Stimulated activated CD8-positive, alpha-beta memory T cell treated with anti-CD3 and anti-CD28 coated beads, Interleukin-7, amount 100 ng/mL, for 1 hour (primary cell): ENCODE measurements around the gene MBOAT1.
"Not testable (repeated sequence)": the region's sequence is repeated elsewhere in the genome, so short reads cannot be mapped to it uniquely, and the experiment has no call there.

Source experiments
- DNase-seq, 2 donors: peaks; one replicate each; pipeline ENCODE4 v3.0.0-alpha.2; 2020; ENCODE audit warnings: low read depth in 2 of 2

The MBOAT1 gene

DNA sequence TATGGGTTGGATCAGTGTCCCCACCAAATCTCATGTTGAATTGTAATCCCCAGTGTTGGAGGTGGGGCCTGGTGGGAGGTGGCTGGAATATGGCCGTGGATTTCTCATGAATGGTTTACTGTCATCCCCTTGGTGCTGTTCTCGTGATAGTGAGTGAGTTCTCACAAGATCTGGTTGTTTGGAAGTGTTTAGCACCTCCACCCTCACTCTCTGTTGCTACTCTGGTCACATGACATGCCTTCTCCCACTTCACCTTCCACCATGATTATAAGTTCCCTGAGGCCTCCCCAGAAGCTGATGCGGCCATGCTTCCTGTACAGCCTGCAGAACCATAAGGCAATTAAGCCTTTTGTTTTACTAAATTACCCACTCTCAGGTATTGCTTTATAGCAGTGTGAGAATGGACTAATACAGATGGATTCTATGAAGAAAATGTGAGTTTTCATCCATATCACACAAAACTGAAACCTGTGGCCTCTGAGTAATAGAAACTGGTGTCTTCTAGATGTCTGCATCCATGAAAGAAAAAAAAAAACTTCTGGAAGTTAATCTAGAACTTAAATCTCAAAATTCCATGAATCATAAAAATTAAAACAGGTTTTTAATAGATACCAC lies 39.3 kb downstream of the MBOAT1 start:
- DNase-seq, result no peak

DNA sequence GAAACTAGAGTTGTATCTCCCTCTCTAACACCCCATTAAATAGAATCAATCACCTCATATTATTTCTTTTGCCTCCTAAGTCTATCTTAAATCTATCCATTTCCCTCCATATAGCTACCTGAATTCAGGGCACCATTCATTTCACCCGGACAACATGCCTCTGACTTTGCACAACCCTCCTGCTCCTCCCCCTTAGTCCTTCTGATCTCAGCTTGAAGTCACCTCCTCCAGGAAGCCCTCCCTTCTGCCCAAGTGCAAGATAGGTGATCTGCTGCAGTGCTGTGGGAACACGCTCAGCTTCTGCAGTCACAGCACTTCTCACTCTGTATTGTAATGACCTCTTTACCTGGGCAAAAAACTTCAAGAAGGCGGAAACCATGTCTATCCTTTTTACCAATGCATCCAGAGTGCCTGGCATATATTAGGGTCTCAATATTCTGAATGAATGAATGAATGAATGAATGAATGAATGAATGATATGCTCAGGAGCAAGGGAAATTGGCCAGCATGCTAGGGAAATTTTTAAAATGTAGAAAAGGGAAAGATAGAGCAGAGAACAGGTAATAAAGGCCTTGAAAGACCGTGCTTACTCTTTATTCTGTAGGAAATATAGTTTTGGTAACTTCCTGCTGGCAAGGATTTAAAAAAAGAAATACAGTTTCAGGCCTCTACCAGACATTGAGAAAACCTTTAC lies 41.7 kb downstream of the MBOAT1 start:
- no peak for DNase-seq

DNA sequence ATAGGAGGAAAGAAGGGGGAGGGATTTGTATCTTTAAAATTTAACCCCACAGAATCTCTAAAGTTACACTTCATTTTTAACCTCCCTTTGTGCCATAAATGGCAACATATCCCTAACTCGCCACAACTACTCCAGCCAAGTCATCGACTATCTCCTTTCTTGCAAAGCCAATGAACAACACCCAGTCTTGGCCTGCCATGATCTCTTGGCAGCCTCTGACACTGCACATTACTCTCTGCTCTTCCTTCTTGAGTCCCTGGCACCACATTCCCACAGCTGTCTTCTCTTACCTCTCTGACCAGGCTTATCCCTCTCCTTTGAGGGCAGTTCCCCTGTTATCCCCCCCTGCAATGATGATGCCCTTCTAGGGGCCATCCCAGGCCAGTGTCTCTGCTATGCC lies 42.5 kb downstream of the MBOAT1 start:
- DNase-seq, result no peak

DNA sequence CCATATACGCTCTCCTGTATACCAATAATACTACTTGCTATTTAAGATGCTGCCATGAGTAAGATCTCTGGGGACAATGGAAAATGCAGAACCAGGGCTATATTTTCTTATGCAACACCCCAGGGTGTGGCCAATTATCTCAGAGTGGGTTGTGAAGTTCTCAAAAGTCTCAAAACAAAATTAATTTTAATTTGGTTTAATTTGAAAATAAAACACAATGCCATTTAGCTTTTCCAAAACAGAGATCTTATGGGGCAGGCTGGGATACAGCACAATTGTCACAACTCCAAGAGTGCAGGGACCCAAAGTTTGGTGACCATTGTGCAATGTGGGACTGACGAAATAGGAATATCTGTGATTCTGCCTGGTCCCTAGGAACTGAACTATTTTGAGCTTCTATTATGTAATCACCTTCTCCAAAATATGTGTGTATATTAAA lies 43.1 kb downstream of the MBOAT1 start:
- DNase-seq, result no peak

DNA sequence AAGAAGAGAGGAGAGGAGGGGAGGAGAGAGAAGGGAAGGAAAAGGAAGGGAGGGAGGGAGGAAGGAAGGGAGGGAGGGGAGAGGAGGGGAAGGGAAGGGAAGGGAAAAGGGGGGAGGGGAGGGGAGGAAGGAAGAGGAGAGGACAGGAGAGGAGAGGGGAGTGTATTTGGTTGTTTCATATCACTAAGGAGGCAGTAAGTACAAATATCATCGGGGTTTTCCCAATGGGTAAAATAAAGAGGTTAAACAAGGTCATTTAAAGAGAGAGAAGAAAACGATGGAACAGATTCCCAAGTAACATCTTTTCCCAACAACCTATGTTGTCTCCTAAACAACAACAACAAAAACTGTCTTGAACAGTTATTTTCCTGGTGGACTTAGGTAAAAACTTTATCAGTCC lies 43.6 kb downstream of the MBOAT1 start:
- DNase-seq, result no peak

DNA sequence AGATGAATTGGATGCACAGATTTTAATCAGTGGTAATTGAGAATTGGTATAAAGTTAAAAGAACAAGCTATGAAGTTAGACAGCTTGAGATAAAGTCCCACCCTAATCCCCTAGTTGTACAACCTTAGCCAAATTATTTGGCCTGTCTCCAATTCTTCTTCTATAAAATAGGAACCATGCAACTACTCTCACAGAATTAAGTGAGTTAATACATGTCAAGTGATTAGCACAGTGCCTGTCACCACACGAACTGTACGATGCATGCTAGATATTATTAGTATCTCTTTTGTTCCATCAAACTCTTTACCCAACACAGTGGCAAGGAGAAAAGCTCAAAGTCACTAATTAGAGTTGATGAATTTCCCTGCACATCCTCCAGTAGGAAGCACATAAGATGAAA lies 44.7 kb downstream of the MBOAT1 start:
- no peak for DNase-seq

DNA sequence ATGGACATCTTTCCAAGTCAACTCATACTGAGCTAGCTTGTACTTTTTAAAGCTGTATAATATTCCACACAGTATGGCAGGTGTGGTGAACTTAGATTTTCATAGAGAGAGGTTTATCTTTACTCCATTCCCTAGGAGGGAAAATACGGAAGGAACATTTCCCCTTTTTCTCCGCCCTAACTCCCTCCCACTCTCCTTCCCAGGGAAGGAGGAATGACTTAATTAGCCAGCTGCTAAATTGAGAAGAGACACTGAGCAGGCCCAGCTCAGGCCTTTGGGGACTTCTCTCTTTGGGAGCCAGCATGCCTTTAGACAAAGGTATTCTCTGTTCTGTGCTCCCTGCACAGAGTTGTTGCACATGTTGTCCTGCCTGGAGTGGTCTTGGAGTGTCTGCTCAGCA lies 46.1 kb downstream of the MBOAT1 start:
- no peak for DNase-seq

DNA sequence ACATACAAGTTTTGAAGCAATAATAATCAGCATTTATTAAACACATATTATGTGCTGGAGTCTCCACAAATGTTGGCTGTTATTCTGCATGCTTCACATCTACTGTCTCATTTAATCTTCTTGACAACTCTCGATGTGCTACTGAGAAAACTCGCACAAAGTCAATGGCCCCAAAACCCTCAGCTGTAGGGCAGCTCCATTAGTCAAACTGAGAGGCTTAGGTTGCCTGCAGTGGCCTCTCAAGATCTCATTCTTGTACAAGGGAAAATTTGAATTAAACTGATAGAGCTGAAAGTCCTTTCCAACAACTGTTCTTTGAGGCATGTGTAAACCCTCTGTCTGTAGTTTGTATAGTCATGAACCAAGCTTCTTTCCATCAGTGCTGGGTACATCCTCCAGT lies 49.8 kb downstream of the MBOAT1 start:
- no peak for DNase-seq

DNA sequence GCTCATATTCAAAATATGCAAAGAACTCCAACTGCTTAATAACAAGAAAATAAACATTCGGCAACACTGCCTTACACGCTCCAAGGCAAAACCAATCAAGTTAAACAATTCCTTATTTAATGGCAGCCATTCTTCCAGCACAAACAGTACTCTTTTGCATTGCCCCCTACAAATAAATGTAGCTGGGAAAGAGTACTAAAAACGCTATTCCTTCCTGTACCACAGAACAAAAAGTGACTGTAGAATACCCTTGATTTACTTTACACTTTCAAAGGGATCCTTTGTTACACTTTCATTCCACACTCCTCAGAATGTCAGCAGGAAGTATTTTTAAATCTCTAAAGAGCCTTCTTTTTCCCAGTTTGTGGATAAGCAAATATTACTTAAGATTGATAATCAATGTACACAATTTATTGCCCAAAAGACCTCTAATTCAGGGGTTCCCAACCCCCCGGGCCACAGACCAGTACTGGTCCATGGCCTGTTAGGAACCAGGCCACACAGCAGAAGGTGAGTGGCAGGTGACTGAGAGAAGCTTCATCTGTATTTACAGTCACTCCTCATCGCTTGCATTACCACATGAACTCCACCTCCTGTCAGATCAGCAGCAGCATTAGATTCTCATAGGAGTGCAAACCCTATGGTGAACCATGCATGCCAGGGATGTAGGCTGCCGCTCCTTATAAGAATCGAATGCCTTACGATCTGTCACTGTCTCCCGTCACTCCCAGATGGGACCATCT lies 51.6 kb downstream of the MBOAT1 start:
- DNase-seq, result no peak

DNA sequence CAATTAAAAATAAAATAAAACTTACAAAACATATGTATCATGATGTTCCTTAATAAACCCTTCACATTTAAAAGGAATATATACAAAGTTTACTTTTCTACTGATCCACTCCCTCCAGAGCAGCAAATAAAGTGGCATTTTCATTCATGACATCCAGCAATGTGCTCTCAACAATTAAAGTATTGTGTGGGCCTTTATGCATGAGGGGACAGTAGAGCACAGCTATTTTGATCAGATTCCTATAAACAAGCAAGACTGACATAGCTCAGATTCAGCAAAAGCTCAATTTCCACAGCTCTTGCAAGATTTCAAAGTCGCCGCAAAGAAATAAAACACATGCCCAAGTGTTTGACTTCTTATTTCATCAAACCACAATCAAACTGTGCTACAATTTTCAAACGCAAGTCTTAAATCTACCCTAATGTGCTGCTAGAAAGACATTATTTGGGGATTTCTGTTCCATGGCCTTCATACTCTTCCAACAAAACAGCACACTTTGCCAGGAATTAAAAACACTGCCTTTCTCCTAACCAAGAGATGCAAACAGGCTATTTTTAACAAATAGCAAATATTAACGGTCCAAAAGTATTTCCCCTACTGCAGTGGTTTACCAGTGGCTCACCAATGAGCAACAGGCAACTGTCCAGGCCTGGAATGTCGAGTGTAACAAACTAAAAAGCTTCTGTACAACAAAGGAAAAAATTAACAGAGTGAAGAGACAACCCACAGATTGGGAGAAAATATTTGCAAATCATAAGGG lies 52.3 kb downstream of the MBOAT1 start:
- no peak for DNase-seq

DNA sequence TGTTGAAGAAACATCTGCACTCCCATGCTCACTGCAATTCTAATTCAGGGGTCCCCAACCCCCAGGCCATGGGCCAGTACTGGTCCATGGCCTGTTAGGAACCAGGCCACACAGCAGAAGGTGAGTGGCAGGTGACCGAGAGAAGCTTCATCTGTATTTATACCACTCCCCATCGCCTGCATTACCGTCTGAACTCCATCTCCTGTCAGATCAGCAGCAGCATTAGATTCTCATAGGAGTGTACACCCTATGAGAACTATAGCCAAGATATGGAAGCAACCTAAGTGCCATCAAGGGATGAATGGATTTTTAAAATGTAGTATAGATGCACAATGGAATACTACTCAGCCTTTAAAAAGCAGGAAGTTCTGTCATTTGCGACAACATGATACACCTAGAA lies 53.2 kb downstream of the MBOAT1 start:
- DNase-seq, result no peak

DNA sequence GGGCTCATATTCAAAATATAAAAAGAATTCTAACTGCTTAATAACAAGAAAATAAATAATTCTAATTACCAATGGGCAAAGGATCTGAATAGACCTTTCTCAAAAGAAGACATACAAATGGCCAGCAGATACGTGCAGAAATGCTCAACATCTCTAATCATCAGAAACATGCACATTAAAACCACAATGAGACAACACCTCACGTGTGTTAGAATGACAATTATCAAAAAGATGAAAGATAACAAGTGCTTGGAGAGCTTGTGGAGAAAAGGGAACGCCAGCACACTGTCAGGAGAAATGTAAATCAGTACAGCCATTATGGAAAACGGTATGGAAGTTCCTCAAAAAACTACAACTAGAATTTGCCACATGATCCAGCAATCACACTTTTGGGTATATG lies 53.6 kb downstream of the MBOAT1 start:
- DNase-seq, result no peak

DNA sequence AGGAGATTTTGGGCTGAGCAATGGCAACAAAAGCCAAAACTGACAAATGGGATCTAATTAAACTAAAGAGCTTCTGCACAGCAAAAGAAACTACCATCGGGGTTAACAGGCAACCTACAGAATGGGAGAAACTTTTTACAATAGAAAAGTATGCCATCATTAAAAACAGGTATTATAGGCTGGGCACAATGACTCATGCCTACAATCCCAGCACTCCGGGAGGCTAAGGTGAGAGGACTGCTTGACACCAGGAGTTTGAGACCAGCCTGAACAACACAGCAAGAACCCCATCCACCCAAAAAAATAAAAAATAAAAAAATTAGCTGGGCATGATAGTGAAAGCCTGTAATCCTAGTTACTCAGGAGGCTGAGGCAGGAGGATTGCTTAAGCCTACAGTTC lies 55.4 kb downstream of the MBOAT1 start:
- DNase-seq, result no peak

DNA sequence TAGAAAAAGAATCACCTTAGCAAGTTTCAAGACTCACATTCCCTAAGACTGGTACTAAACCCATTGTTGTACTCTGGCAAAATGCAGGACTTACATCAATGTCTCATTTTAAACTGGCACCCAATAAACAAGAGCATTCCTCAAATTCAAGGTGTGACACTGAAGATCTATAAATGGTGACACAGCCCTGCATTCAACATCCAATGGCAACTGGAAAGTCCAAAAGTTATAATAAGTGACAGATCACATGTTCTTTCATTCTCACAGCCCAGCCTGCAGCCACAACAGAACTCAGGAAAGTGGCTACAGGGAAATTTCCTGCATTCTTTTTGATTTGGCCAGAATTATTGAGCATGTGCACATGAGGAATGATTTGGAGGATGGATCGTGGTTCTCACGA lies 57.5 kb downstream of the MBOAT1 start:
- DNase-seq, result no peak

DNA sequence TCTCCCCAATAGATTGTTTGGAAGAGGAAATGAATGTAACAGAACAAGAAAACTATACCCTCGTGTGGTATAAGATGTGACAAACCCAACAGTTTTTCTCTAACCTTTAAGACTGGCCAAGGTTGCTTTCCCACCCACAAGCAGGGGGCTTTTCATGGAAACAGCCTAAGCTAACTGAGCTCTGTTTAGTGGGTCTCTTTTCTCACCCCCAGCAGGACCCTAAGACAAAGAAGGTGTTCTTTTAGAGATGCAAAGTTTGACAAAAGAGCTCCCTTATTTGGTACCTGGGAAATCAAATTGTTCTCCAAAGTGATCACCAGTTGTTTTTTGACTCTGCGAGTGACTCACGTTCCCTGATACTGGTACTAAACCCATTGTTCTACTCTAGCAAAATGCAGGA lies 59.1 kb downstream of the MBOAT1 start:
- no peak for DNase-seq

DNA sequence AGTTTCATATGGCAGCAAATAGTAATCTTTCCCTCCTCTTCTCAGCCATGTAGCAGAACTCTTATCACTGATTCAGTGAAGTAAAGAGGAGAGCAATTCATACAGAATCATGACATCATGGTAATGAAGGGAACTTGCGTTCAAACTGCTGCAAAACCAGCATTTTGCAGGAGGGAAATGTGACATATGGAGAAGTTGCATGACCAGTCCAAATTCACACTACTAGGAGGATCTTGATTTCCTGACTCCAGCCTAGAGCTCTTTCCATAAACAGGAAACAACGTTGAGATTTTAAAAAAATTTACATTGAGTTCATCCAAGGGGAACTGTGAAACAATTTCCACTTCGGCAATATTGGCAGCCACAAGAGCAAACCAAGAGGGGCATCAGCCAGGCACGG lies 63.8 kb downstream of the MBOAT1 start:
- DNase-seq, result no peak

DNA sequence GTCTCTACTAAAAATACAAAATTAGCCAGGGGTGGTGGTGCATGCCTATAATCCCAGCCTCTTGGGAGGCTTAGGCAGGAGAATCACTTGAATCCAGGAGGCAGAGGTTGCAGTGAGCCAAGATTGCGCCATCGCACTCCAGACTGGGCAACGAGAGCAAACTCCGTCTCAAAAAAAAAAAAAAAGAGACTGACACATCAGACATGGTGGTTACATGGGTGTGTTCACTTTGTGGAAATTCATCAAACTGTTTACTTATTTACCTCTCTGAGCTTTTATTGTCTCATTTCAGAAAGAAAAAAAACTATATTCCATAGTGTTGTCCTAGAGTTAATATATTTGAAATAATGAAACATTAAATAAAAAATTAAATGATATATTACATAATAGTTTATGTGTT lies 64.8 kb downstream of the MBOAT1 start:
- DNase-seq, result no peak

DNA sequence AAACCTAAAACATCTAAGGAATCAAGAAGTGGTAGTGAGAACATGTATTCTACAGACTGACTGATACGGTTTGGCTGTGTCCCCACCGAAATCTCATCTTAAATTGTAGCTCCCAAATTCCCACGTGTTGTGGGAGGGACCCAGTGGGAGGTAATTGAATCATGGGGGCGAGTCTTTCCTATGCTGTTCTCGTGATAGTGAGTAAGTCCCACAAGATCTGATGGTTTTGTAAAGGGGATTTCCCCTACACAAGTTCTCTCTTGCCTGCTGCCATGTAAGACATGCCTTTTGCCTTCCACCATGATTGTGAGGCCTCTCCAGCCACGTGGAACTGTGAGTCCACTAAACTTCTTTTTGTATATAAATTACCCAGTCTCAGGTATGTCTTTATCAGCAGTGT lies 65.4 kb downstream of the MBOAT1 start:
- DNase-seq, result not testable (repeated sequence)

DNA sequence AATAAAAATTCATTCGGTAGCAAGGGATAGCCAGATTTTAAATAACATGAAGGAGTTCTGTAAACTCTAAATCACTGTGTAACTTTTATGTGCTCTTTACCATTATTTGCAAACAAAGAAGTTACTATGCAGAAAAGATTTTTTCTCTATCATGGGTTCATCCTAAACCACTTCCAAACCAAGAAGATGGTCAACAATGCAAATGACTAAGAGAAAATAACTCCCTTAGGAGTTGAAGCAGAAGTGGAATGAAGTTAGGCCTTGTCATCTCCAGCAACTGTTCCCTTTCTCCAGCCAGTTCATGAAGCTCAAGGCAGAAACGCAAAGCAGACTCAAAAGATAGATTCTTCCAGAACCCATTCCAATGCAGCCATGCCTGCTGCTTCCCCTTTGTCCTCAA lies 66.0 kb downstream of the MBOAT1 start:
- no peak for DNase-seq

DNA sequence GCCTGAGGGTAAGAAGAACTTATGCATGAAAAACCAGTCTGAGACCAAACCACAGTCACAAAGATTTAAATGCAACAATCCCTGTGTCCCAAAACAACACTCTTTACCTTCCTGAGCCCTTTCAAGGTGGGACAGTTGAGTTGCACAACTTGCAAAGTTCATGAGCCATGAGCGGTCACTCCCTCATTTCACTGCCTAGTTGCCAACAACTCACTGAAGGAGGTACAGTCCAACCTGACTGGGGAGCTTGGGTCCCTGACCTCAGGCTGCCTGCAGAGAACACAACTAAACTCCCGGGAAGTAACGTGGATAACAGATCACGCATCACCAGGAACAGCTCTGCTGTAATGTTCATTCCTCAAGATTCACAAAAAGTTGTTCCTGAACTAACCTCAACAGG lies 69.4 kb downstream of the MBOAT1 start:
- DNase-seq, result no peak

DNA sequence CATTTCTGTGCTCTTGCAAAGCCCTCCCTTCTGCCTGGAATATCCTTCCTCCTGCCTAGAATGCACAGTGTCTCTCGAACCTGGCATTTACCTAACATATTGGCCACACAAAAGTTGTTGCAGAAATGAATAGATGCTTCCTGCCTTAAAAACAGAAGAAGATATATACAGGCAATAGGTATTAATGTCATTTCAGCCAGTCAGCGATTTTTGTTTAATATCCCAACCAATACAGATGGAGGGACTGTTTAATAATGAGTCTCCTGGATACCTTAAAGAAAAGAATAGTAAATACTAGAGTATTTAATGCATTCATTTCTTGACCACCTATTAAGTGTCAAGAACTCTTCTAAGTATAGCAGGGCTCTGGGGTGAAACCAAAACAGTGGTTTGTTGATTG lies 70.3 kb downstream of the MBOAT1 start:
- DNase-seq, result no peak
